Sigmoid colon (tissue), 7 donors: ENCODE measurements around the gene LRRFIP1. TPM values are rescaled to one million over a fixed set of nuclear protein-coding genes. Genes with fewer than 3 reads are reported as not detected.

Experiments
- DNase-seq: peaks from one replicate; pipeline ENCODE4 v3.0.0-alpha.2; 2019
- H3K27ac ChIP-seq, 4 donors: fragments of 200-600 bp; sonication (generic); one replicate each; pipeline ENCODE4 v1.5.1; 2016 to 2019; ENCODE audit warnings: mild to moderate bottlenecking in 1 of 4
- H3K27me3 ChIP-seq, 3 donors: fragments of 200-600 bp; sonication (generic); one replicate each; pipeline ENCODE4 v1.5.1; 2019; ENCODE audit warnings: mild to moderate bottlenecking in 1 of 3
- H3K36me3 ChIP-seq, 4 donors: fragments of 200-600 bp; sonication (generic); one replicate each; pipeline ENCODE4 v1.5.1; 2016 to 2019
- H3K4me1 ChIP-seq, 4 donors: fragments of 200-600 bp; sonication (generic); one replicate each; pipeline ENCODE4 v1.5.1; 2017 to 2019
- H3K4me3 ChIP-seq, 4 donors: fragments of 200-600 bp; sonication (generic); one replicate each; pipeline ENCODE4 v1.5.1; 2017 to 2019; ENCODE audit warnings: mild to moderate bottlenecking in 2 of 4, moderate library complexity in 1 of 4
- H3K9me3 ChIP-seq, 4 donors: fragments of 200-600 bp in 3 of 4; sonication (generic) in 3 of 4; one replicate each; pipeline versions ENCODE4 v1.5.1 to v1.6.1; 2013 to 2019
- EP300 ChIP-seq, 4 donors: sonication (generic); formaldehyde crosslinking; IDR thresholded peaks; one replicate each; pipeline ENCODE4 v1.6.1; 2017; ENCODE audit warnings: antibody characterized with exemption in 4 of 4
- POLR2A ChIP-seq, 2 donors: fragments of 450-650 bp; IDR thresholded peaks; one replicate each; pipeline ENCODE4 v1.6.1; 2016; ENCODE audit warnings: antibody characterized with exemption in 2 of 2, mild to moderate bottlenecking in 2 of 2, moderate library complexity in 2 of 2
- POLR2AphosphoS5 ChIP-seq, 4 donors: sonication (generic); formaldehyde crosslinking; IDR thresholded peaks; one replicate each; pipeline ENCODE4 v1.6.1; 2017; ENCODE audit warnings: antibody characterized with exemption in 4 of 4
- WGBS, 2 donors: extraction: QIAGEN DNeasy Blood & Tissue Kit; methylation state at CpG; one replicate each; pipeline ENCODE4 v1.1.7; 2013; 5-methylcytosine and 5-hydroxymethylcytosine counted together
- intact Hi-C: fragments of 100-400 bp; cut with DNase I; formaldehyde crosslinking; loops from one replicate; pipeline ENCODE4 v1.15.1; 2023
- polyA plus RNA-seq, 3 donors: library from polyadenylated mRNA; stranded (reverse); fragments of 200-250 nt; gene quantifications; one replicate each; pipeline ENCODE4 v1.2.3, GENCODE V29; 2013
- total RNA-seq, 4 donors: library from RNA; depleted of rRNA; stranded (reverse); fragments of >200 nt; gene quantifications; one replicate each; pipeline ENCODE4 v1.1.0, GENCODE V29; 2016
- TF ChIP-seq, protein P1 (sequence below), 4 experiments: fragments of 450-650 bp in 3 of 4; fragments of 200-600 bp in 1 of 4; IDR thresholded peaks; one replicate each; pipeline ENCODE4 v1.5.1; 2016 to 2019; ENCODE audit warnings: antibody characterized with exemption in 4 of 4, mild to moderate bottlenecking in 3 of 4, moderate library complexity in 2 of 4
- donor health status: healthy with polysubstance abuse.
- donor health status: Bipolar disorder and iron deficiency.
- donor health status: healthy.

LRRFIP1 gene
- total and polyA plus RNA-seq, 7 donors = 42.0 to 185 (median 112) TPM

DNA sequence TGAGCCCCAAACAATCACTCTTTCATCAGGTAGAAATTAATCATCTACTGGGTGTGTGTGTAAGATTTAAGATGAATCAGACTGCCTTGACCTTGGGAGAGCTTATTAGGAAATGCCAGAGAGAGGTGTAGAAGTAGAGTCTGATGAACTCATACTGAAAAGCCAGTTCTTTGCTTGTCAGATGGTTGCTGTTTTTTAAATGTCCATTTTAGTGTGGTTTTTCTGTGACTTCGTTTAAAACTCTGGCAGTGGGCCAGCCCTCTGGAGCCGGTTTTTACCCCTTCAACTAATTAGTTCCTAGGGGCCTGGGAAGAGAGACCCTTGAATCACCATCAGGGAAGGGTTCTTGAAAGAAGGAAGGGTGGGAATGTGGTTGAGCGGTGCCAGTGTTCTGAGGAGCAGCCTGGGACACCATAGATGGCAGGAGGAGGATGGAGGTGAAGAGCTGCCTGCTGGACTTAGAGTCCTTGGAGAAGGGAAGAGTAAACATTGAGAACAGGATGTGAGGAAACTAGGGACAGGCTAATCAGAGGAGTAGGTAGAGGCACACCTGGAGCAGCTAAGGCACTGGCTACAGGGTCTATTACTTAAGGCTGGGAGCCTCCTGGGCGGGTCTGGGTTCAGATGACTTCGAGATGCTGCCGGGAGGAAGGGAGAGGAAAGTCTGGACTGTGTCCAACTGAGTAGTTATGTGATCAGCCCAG is 66.1 kb downstream of the LRRFIP1 start:
- no peaks in the 10 kb centered on the region for H3K9me3 ChIP-seq
- no peaks in the 10 kb centered on the region for H3K36me3 ChIP-seq
- 13 to 17% methylated on average over 6 of the region's 6 CpGs for WGBS, 2 donors
- DNase-seq = peak; percentile 69
- peak overlapping the region; percentile 78 to 97 (median 88) for H3K4me3 ChIP-seq
- peaks cover 0 to 84% (median 75%) of the 10 kb centered on the region in 4 donors for H3K4me1 ChIP-seq
- H3K27me3 ChIP-seq = no peaks in the 10 kb centered on the region
- intact Hi-C loops = loop anchor here (2.0 to 10.0 kb wide), 2 partner anchors 45 to 191 kb away; no protein-coding TSS in a partner anchor
- peak overlapping the region; percentile 92 to 99 (median 98) for H3K27ac ChIP-seq
- TF ChIP-seq, protein P1, sequence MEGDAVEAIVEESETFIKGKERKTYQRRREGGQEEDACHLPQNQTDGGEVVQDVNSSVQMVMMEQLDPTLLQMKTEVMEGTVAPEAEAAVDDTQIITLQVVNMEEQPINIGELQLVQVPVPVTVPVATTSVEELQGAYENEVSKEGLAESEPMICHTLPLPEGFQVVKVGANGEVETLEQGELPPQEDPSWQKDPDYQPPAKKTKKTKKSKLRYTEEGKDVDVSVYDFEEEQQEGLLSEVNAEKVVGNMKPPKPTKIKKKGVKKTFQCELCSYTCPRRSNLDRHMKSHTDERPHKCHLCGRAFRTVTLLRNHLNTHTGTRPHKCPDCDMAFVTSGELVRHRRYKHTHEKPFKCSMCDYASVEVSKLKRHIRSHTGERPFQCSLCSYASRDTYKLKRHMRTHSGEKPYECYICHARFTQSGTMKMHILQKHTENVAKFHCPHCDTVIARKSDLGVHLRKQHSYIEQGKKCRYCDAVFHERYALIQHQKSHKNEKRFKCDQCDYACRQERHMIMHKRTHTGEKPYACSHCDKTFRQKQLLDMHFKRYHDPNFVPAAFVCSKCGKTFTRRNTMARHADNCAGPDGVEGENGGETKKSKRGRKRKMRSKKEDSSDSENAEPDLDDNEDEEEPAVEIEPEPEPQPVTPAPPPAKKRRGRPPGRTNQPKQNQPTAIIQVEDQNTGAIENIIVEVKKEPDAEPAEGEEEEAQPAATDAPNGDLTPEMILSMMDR (IDR thresholded peaks at IDR 0.05) = no peak
- TF ChIP-seq POLR2AphosphoS5 (IDR thresholded peaks at IDR 0.05) (peak in 1 of 4 donors; percentile 8), EP300 (IDR thresholded peaks at IDR 0.05) (no peak), POLR2A (IDR thresholded peaks at IDR 0.05) (no peak)

DNA sequence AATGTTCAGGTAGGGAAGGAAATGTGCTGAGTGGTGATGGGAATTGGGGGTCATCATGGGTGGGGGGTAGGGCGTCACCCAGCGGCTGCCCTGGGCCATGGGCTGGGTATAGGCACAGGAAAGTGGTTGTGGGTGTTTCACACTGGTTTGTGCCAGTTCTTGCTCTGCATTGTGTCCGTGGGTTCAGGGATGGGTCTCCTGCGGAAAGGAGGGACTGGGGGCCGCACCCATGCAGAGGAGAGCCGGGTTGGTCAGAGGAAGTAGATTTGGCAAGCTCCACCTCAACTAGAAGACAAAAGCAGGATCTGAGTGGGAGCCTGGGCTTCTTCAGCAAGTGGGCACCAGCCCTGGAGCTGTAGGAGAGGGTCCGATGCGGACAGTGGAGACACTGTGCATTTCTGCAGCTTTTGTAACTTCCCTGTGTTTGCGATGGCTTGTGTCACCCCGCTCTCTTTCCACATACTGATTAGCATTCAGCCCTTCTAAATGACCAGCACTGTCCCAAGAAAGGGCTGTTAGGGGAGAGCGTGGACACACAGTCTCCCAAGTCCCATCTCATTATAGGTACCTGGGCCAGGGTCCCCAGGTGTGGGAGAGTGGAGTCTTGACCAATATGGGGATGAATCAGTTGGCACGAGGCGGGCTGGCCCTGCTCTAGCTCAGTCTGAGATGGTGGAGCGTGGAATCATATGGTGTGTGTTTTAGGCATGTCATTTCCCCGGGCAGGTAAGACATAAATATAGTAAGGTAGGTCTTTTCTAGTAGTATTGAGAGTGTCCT is 67.2 kb downstream of the LRRFIP1 start:
- Histone ChIP-seq H3K27ac (peak overlapping the region; percentile 92 to 99 (median 98)), H3K4me1 (peaks cover 0 to 84% (median 76%) of the 10 kb centered on the region in 4 donors), H3K9me3 (no peaks in the 10 kb centered on the region), H3K36me3 (no peaks in the 10 kb centered on the region), H3K27me3 (no peaks in the 10 kb centered on the region), H3K4me3 (peak overlapping the region in 3 of 4 donors; percentile 4 to 83 (median 78))
- 48 to 76% methylated on average over 15 of the region's 15 CpGs for WGBS, 2 donors
- peak; percentile 69 for DNase-seq
- no peak for TF ChIP-seq POLR2AphosphoS5 (IDR thresholded peaks at IDR 0.05)
- TF ChIP-seq POLR2A (IDR thresholded peaks at IDR 0.05) = no peak
- TF ChIP-seq EP300 (IDR thresholded peaks at IDR 0.05) = no peak
- TF ChIP-seq, protein P1 (IDR thresholded peaks at IDR 0.05) = no peak
- intact Hi-C loops = loop anchor here (10.0 kb wide), 1 partner anchor 190 kb away; no protein-coding TSS in a partner anchor

DNA sequence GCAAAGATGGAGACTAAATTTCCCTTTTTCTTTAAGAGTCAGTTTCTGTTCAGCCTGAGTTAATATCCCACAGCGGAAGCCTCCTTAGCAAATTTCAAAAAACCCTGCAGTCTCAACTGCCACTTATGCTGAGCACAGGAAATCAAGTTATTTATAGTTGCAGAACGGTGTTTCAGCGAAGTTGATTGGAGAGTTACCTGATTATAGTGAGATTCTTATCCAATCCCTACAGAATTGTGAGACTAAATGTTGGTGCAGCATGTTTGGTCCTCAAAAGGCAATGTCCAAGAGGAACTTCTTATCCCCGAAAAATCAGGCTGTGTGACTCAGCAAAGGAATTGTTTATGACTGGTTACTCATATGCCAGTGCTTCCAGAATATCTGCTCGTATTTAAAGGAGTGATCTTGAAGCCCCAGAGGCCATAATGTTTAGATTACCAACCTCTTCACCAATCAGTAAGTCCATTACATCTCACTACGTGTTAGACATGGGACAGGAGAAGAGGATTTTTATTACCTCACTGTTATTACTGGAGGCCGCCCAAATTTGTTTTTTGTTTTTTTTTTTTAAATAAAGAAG is 67.9 kb downstream of the LRRFIP1 start:
- Histone ChIP-seq H3K27me3 (no peaks in the 10 kb centered on the region), H3K27ac (peak overlapping the region; percentile 92 to 99 (median 98)), H3K9me3 (no peaks in the 10 kb centered on the region), H3K36me3 (no peaks in the 10 kb centered on the region), H3K4me3 (peak overlapping the region in 3 of 4 donors; percentile 4 to 83 (median 78)), H3K4me1 (peaks cover 0 to 86% (median 77%) of the 10 kb centered on the region in 4 donors)
- DNase-seq = peak; percentile 29
- intact Hi-C loops = loop anchor here (10.0 kb wide), 1 partner anchor 190 kb away; no protein-coding TSS in a partner anchor
- TF ChIP-seq, protein P1 (IDR thresholded peaks at IDR 0.05) = no peak
- TF ChIP-seq POLR2AphosphoS5 (IDR thresholded peaks at IDR 0.05) (peak; percentile 28 to 79 (median 38)), EP300 (IDR thresholded peaks at IDR 0.05) (peak in 1 of 4 donors; percentile 34)
- 14 to 21% methylated on average over 7 of the region's 7 CpGs for WGBS, 2 donors

DNA sequence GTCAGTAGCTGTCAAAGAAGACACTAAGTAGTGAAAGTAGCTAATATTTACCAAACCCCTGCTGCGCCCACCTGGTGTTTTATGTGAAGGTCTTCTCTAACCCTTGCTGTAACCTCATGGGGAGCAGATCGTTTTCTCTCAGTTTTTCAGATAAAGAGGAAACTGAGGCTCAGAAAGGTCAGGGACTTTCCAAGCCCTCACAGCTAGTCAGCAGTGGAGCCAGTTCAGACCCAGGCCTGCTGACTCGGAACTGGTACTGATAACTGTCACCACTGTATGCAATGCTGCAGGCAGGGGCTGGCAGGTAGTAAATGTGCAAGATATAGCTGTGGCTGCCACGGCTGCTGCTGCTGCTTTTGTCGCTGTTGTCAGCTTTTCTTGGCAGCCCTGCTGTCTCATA is 69.1 kb downstream of the LRRFIP1 start:
- WGBS, 2 donors = 35 to 60% methylated on average over 5 of the region's 5 CpGs
- no peak for DNase-seq
- no peaks in the 10 kb centered on the region for H3K27me3 ChIP-seq
- intact Hi-C loops = loop anchor here (10.0 kb wide), 1 partner anchor 188 kb away; no protein-coding TSS in a partner anchor
- TF ChIP-seq POLR2AphosphoS5 (IDR thresholded peaks at IDR 0.05) (peak in 1 of 4 donors; percentile 29), POLR2A (IDR thresholded peaks at IDR 0.05) (no peak), EP300 (IDR thresholded peaks at IDR 0.05) (no peak)
- TF ChIP-seq, protein P1 (IDR thresholded peaks at IDR 0.05) = no peak
- peaks cover 0 to 89% (median 80%) of the 10 kb centered on the region in 4 donors for H3K4me1 ChIP-seq
- no peaks in the 10 kb centered on the region for H3K9me3 ChIP-seq
- no peak overlapping the region for H3K4me3 ChIP-seq
- no peaks in the 10 kb centered on the region for H3K36me3 ChIP-seq
- peak overlapping the region; percentile 92 to 99 (median 98) for H3K27ac ChIP-seq
